MM.1S (cell line): ENCODE measurements around the gene SYNDIG1.

Experiments used
- DNase-seq: peaks from one replicate; pipeline ENCODE4 v3.0.0-alpha.2; 2015
- H2AFZ ChIP-seq: fragments of 300-600 bp; sonication (generic); 2 replicates; pipeline ENCODE4 v1.6.0; 2016; ENCODE audit warnings: antibody characterized with exemption, low read length
- H3F3A ChIP-seq: fragments of 300-600 bp; sonication (generic); 2 replicates; pipeline ENCODE4 v1.6.1; 2016; ENCODE audit warnings: mild to moderate bottlenecking, antibody characterized with exemption, low read length, moderate library complexity, mixed read lengths; ENCODE audit not compliant: insufficient read depth
- H3K27ac ChIP-seq: fragments of 300-600 bp; sonication (generic); 2 replicates; pipeline ENCODE4 v1.5.1; 2016; ENCODE audit warnings: mild to moderate bottlenecking, low read length
- H3K27me3 ChIP-seq: fragments of 300-600 bp; sonication (generic); replicated peaks from 2 replicates; pipeline ENCODE4 v1.6.0; 2016; ENCODE audit warnings: low read length; ENCODE audit not compliant: insufficient read depth
- H3K36me3 ChIP-seq: fragments of 300-600 bp; sonication (generic); replicated peaks from 2 replicates; pipeline ENCODE4 v1.6.1; 2016; ENCODE audit warnings: mild to moderate bottlenecking, low read length, mixed read lengths; ENCODE audit not compliant: insufficient read depth
- H3K4me1 ChIP-seq: fragments of 300-600 bp; sonication (generic); 2 replicates; pipeline ENCODE4 v1.6.1; 2016; ENCODE audit warnings: low read length, mixed read lengths
- H3K4me2 ChIP-seq: fragments of 300-600 bp; sonication (generic); 2 replicates; pipeline ENCODE4 v1.6.0; 2016; ENCODE audit warnings: low read depth, low read length
- H3K4me3 ChIP-seq: fragments of 300-600 bp; sonication (generic); 2 replicates; pipeline ENCODE4 v1.5.1; 2016; ENCODE audit warnings: low read length, mixed read lengths
- H3K79me2 ChIP-seq: fragments of 300-600 bp; sonication (generic); 2 replicates; pipeline ENCODE4 v1.6.1; 2016; ENCODE audit warnings: mixed run types, low read length, mixed read lengths
- H3K9ac ChIP-seq: fragments of 300-600 bp; sonication (generic); 2 replicates; pipeline ENCODE4 v1.6.1; 2016; ENCODE audit warnings: low read length, mixed read lengths
- H3K9me2 ChIP-seq: fragments of 300-600 bp; sonication (generic); replicated peaks from 2 replicates; pipeline ENCODE4 v1.6.1; 2016; ENCODE audit warnings: mild to moderate bottlenecking, low read length, mixed read lengths; ENCODE audit not compliant: insufficient read depth
- H3K9me3 ChIP-seq: fragments of 300-600 bp; sonication (generic); replicated peaks from 2 replicates; pipeline ENCODE4 v1.6.1; 2016; ENCODE audit warnings: mild to moderate bottlenecking, low read length, mixed read lengths; ENCODE audit not compliant: insufficient read depth
- H4K20me1 ChIP-seq: fragments of 300-600 bp; sonication (generic); 2 replicates; pipeline ENCODE4 v1.6.1; 2016; ENCODE audit warnings: mild to moderate bottlenecking, low read length, moderate library complexity, mixed read lengths; ENCODE audit not compliant: insufficient read depth
- EZH2 ChIP-seq: fragments of 300-600 bp; sonication (generic); optimal IDR thresholded peaks from 2 replicates; pipeline ENCODE3; 2017; ENCODE audit warnings: low read depth, mild to moderate bottlenecking, antibody characterized with exemption, low read length, mixed read lengths
- EZH2phosphoT487 ChIP-seq: fragments of 300-600 bp; sonication (generic); IDR thresholded peaks from 2 replicates; pipeline ENCODE4 v1.6.1; 2018; ENCODE audit warnings: antibody characterized with exemption, low read length
- TF ChIP-seq, protein P1 (sequence below): fragments of 300-600 bp; sonication (generic); IDR thresholded peaks from 2 replicates; pipeline ENCODE4 v1.5.1; 2016; ENCODE audit warnings: antibody characterized with exemption, low read length, mixed read lengths

The SYNDIG1 gene

DNA sequence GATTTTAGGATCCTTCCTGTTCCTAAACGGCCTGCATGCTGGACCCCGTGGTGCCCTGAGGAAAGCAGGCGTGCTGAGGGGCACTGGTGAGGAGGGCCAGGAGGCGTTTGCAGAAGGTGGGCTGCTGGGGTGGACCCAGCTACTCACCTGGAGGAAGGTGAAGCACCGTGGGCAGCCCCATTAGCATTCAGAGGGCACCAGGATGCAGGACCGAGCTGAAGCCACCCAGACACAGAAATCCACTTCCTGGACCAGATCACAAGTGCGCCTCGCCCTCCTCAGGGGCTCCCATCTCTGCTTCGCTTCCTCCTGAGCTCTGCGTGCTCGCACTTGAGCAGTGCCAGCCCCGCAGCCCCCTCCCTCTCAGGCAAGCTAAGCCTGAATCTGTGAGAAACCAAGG is 187.0 kb downstream of the SYNDIG1 start:
- Histone ChIP-seq H4K20me1 (no peaks in the 10 kb centered on the region), H3K36me3 (no peaks in the 10 kb centered on the region), H3K4me1 (no peaks in the 10 kb centered on the region), H3K4me2 (no peak overlapping the region), H2AFZ (no peak overlapping the region), H3K4me3 (no peak overlapping the region), H3K79me2 (no peaks in the 10 kb centered on the region), H3K27me3 (no peaks in the 10 kb centered on the region), H3K27ac (no peak overlapping the region), H3K9me3 (no peaks in the 10 kb centered on the region), H3K9ac (no peak overlapping the region), H3K9me2 (no peaks in the 10 kb centered on the region), H3F3A (no peaks in the 10 kb centered on the region)
- TF ChIP-seq EZH2 (no peak), EZH2phosphoT487 (no peak)
- TF ChIP-seq, protein P1, sequence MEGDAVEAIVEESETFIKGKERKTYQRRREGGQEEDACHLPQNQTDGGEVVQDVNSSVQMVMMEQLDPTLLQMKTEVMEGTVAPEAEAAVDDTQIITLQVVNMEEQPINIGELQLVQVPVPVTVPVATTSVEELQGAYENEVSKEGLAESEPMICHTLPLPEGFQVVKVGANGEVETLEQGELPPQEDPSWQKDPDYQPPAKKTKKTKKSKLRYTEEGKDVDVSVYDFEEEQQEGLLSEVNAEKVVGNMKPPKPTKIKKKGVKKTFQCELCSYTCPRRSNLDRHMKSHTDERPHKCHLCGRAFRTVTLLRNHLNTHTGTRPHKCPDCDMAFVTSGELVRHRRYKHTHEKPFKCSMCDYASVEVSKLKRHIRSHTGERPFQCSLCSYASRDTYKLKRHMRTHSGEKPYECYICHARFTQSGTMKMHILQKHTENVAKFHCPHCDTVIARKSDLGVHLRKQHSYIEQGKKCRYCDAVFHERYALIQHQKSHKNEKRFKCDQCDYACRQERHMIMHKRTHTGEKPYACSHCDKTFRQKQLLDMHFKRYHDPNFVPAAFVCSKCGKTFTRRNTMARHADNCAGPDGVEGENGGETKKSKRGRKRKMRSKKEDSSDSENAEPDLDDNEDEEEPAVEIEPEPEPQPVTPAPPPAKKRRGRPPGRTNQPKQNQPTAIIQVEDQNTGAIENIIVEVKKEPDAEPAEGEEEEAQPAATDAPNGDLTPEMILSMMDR, result no peak
- no peak for DNase-seq

DNA sequence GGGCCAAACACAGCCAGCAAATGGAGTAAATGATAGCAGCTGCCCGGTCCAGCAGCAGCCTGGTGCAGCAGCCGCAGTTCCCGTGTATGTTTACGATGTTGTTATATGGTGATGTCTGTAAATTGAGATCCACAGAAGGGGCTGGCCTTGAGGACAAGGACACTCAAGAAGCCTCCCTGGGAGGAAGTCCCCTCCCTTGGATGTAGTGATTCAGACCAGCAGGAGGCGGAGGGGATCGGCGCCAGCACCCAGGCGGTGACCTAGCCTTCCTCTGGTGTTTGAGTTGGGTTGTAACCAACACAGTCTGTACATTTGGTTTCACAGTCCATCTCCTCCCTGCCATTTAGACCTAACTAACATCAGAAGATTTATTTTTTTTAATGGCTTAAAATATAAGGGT is 187.8 kb downstream of the SYNDIG1 start:
- no peak for DNase-seq
- Histone ChIP-seq H2AFZ (no peak overlapping the region), H3K27ac (no peak overlapping the region), H3K9me3 (no peaks in the 10 kb centered on the region), H3K79me2 (no peaks in the 10 kb centered on the region), H3K4me3 (no peak overlapping the region), H3K27me3 (no peaks in the 10 kb centered on the region), H3K9ac (no peak overlapping the region), H3K4me1 (no peaks in the 10 kb centered on the region), H3F3A (no peaks in the 10 kb centered on the region), H4K20me1 (no peaks in the 10 kb centered on the region), H3K9me2 (no peaks in the 10 kb centered on the region), H3K36me3 (no peaks in the 10 kb centered on the region), H3K4me2 (no peak overlapping the region)
- TF ChIP-seq, protein P1, result no peak
- TF ChIP-seq EZH2, result no peak
- no peak for TF ChIP-seq EZH2phosphoT487

DNA sequence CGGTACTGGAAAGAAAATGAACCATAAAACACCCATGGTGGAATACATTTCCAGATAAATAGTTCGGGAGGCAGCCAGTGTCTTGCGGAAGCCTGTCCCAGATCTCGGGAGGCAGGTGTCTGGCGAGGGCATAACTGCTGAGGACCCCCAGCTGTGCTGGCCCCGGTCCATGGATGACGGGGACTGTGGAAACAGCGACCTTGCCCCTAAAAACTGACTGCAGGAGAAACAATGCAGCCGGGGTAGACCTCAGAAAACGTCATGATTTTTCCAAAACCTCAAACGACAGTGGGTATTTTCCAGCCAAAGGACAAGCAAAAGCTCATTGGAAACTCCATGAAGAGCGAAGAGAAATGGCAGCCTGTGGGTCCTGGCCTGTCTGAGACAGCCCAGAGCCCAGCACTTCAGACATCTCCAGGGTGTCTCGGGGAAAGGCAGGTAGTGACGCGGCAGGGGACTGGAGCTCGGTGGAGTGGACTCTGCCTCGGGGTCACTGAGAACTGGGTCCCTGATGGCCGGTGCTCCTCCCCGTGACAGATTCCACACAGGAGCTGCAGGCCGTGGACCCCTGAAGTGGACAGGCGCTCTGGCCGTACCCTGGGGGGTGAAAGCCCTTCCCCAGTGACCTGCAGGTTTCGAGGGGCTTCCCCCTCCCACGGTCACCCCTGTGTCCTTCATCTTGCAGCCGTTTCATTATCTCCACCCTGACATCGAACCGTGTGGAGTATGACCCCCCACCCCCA is 188.6 kb downstream of the SYNDIG1 start:
- Histone ChIP-seq H3K9me3 (no peaks in the 10 kb centered on the region), H3K9ac (no peak overlapping the region), H3K4me1 (no peaks in the 10 kb centered on the region), H3K27me3 (no peaks in the 10 kb centered on the region), H3K36me3 (no peaks in the 10 kb centered on the region), H3K27ac (no peak overlapping the region), H3K9me2 (no peaks in the 10 kb centered on the region), H4K20me1 (no peaks in the 10 kb centered on the region), H3K4me3 (no peak overlapping the region), H2AFZ (no peak overlapping the region), H3K4me2 (no peak overlapping the region), H3K79me2 (no peaks in the 10 kb centered on the region), H3F3A (no peaks in the 10 kb centered on the region)
- TF ChIP-seq EZH2, result no peak
- TF ChIP-seq, protein P1, result no peak
- TF ChIP-seq EZH2phosphoT487, result no peak
- no peak for DNase-seq
